ENCODE data around the gene SMCO4.

Gene SMCO4

GRCh38 chr11:93490996-93491618, 52.1 kb downstream of the SMCO4 start:
- Histone ChIP-seq H3K4me3 (ENCODE audit: low read length, poor library complexity, severe bottlenecking) (no peak overlapping the region), H3K9ac (ENCODE audit: low read depth, low read length, poor library complexity, severe bottlenecking) (no peak overlapping the region), H3K9me2 (replicated peaks; ENCODE audit: low read depth, low read length) (no peaks in the 10 kb centered on the region), H3F3A (ENCODE audit: low read depth) (no peaks in the 10 kb centered on the region), H3K36me3 (ENCODE audit: insufficient read depth, low read length) (peaks cover 11% of the 10 kb centered on the region; the same call in 1 of the 2 replicates), H3K4me1 (ENCODE audit: insufficient read depth, low read length, poor library complexity, severe bottlenecking) (no peaks in the 10 kb centered on the region), H3K79me2 (ENCODE audit: insufficient read depth, low read length) (no peaks in the 10 kb centered on the region), H2AFZ (ENCODE audit: low read length) (no peak overlapping the region), H3K27me3 (ENCODE audit: insufficient read depth, low read length, poor library complexity, severe bottlenecking) (no peaks in the 10 kb centered on the region), H3K9me3 (ENCODE audit: insufficient read depth, low read depth, low read length) (no peaks in the 10 kb centered on the region), H3K4me2 (ENCODE audit: low read depth, low read length, poor library complexity, severe bottlenecking) (no peak overlapping the region), H4K20me1 (ENCODE audit: insufficient read depth, low read length, poor library complexity, severe bottlenecking) (no peaks in the 10 kb centered on the region)
- TF ChIP-seq EZH2phosphoT487 (IDR thresholded peaks at IDR 0.05; ENCODE audit: borderline replicate concordance): no peak
- TF ChIP-seq, protein P1, sequence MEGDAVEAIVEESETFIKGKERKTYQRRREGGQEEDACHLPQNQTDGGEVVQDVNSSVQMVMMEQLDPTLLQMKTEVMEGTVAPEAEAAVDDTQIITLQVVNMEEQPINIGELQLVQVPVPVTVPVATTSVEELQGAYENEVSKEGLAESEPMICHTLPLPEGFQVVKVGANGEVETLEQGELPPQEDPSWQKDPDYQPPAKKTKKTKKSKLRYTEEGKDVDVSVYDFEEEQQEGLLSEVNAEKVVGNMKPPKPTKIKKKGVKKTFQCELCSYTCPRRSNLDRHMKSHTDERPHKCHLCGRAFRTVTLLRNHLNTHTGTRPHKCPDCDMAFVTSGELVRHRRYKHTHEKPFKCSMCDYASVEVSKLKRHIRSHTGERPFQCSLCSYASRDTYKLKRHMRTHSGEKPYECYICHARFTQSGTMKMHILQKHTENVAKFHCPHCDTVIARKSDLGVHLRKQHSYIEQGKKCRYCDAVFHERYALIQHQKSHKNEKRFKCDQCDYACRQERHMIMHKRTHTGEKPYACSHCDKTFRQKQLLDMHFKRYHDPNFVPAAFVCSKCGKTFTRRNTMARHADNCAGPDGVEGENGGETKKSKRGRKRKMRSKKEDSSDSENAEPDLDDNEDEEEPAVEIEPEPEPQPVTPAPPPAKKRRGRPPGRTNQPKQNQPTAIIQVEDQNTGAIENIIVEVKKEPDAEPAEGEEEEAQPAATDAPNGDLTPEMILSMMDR (conservative IDR thresholded peaks at IDR 0.05; ENCODE audit: low read length): no peak

- H3K27me3 ChIP-seq (ENCODE audit: insufficient read depth, low read length, poor library complexity, severe bottlenecking): no peaks in the 10 kb centered on the region
- H3K4me2 ChIP-seq (ENCODE audit: low read depth, low read length, poor library complexity, severe bottlenecking): no peak overlapping the region
- H2AFZ ChIP-seq (ENCODE audit: low read length): no peak overlapping the region
- no peaks in the 10 kb centered on the region for H4K20me1 ChIP-seq (ENCODE audit: insufficient read depth, low read length, poor library complexity, severe bottlenecking)
- H3K4me1 ChIP-seq (ENCODE audit: insufficient read depth, low read length, poor library complexity, severe bottlenecking): no peaks in the 10 kb centered on the region
- no peaks in the 10 kb centered on the region for H3K9me3 ChIP-seq (ENCODE audit: insufficient read depth, low read depth, low read length)
- peaks cover 6% of the 10 kb centered on the region; the same call in 1 of the 2 replicates for H3K36me3 ChIP-seq (ENCODE audit: insufficient read depth, low read length)
- H3K4me3 ChIP-seq (ENCODE audit: low read length, poor library complexity, severe bottlenecking): no peak overlapping the region
- TF ChIP-seq, protein P1 (conservative IDR thresholded peaks at IDR 0.05; ENCODE audit: low read length): no peak
- no peak for TF ChIP-seq EZH2phosphoT487 (IDR thresholded peaks at IDR 0.05; ENCODE audit: borderline replicate concordance)
- H3K79me2 ChIP-seq (ENCODE audit: insufficient read depth, low read length): no peaks in the 10 kb centered on the region
- no peak overlapping the region for H3K9ac ChIP-seq (ENCODE audit: low read depth, low read length, poor library complexity, severe bottlenecking)
- H3K9me2 ChIP-seq (replicated peaks; ENCODE audit: low read depth, low read length): no peaks in the 10 kb centered on the region
- H3F3A ChIP-seq (ENCODE audit: low read depth): no peaks in the 10 kb centered on the region
Measured at GRCh38 chr11:93489841-93490240, 53.4 kb downstream of the SMCO4 start.

DNA sequence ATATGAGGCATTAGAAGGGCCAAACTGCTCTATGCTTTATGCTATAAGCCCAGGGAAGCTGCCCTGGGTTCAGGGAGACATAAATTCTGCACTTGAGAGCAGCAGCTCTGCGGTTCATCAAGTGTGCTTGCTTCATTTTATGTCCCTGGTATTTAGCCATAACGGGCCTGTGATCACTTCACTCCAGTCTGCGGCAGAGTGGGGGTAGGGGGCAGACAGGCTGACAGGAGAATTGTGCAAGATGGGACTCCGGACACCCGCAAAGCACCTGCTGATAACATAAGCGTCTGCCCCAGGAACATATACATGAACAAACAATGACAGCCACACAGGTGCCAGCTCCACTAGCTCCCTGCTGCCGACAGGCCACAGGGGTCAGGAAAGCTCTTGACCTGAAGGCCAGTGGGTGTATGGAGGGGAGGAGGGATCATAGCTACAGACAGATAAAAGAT, 56.1 kb downstream of the SMCO4 start:
- Histone ChIP-seq H3K79me2 (ENCODE audit: insufficient read depth, low read length) (no peaks in the 10 kb centered on the region), H3K27me3 (ENCODE audit: insufficient read depth, low read length, poor library complexity, severe bottlenecking) (no peaks in the 10 kb centered on the region)

More for the DNA sequence above, 56.1 kb downstream of the SMCO4 start:
- H3K9me3 ChIP-seq (ENCODE audit: insufficient read depth, low read depth, low read length): no peaks in the 10 kb centered on the region
- TF ChIP-seq, protein P1 (conservative IDR thresholded peaks at IDR 0.05; ENCODE audit: low read length): no peak
- TF ChIP-seq EZH2phosphoT487 (IDR thresholded peaks at IDR 0.05; ENCODE audit: borderline replicate concordance): no peak
- H3K9ac ChIP-seq (ENCODE audit: low read depth, low read length, poor library complexity, severe bottlenecking): no peak overlapping the region
- H3K36me3 ChIP-seq (ENCODE audit: insufficient read depth, low read length): peaks cover 6% of the 10 kb centered on the region; the same call in 1 of the 2 replicates
- no peaks in the 10 kb centered on the region for H4K20me1 ChIP-seq (ENCODE audit: insufficient read depth, low read length, poor library complexity, severe bottlenecking)
- no peaks in the 10 kb centered on the region for H3F3A ChIP-seq (ENCODE audit: low read depth)
- no peaks in the 10 kb centered on the region for H3K9me2 ChIP-seq (replicated peaks; ENCODE audit: low read depth, low read length)
- no peak overlapping the region for H3K4me2 ChIP-seq (ENCODE audit: low read depth, low read length, poor library complexity, severe bottlenecking)
- H3K4me1 ChIP-seq (ENCODE audit: insufficient read depth, low read length, poor library complexity, severe bottlenecking): no peaks in the 10 kb centered on the region
- no peak overlapping the region for H3K4me3 ChIP-seq (ENCODE audit: low read length, poor library complexity, severe bottlenecking)
- H2AFZ ChIP-seq (ENCODE audit: low read length): no peak overlapping the region

Measured in Loucy (cell line).